Cortex of kidney (tissue), 1 donor: ENCODE measurements around the gene PDE4D.
"Not testable (repeated sequence)": the region's sequence is repeated elsewhere in the genome, so short reads cannot be mapped to it uniquely, and the experiment has no call there.

Source experiments
- DNase-seq: peaks from one replicate; lab custom pipeline; 2025; lab: John Stamatoyannopoulos, UW

PDE4D gene

GRCh38 chr5:59703789-59704188 is 189.7 kb downstream of the PDE4D start:
- no peak for DNase-seq

DNA sequence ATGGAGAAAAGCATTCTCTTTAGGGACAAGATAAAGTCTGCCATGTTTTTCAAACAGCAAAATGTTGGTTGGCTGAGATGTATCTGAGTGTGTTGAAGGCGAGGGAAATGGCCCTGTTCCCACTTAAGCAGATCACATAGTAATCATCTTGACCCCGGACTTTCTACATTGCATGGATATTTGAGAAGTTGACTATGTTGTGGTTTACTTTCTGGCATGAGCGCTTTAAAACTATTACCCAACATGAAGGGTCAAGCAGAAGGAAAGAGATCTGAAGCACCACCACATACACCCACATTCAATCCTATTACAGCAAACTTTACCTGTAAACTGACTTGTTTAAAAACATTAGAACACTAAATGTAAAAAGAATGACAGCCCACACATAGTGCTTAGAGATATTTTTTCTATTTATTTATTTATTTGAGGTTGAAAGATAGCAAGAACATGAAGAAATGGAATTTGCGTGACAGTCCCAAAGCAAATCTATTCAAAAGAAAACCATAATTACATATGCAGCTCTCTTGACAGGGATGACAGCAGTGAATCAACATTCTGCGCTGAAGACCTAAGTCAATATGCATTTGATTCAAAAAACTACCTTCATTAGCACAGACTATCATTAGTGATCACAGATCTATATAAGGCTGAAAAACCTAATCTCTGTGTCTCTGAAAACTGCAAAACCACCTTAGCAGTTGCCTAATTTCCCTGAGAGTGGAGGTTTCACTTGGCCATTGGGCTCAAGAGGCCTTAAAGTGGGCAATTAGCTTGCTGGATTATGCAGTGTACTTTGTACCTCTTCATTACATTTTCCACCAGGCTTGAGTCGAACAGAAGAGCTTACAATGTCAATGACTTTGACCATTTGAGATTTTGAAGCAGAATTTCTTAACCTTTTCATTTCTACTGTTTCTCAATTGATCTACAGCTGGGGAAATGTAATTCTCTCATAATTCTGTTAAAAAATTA is 195.0 kb downstream of the PDE4D start:
- no peak for DNase-seq

DNA sequence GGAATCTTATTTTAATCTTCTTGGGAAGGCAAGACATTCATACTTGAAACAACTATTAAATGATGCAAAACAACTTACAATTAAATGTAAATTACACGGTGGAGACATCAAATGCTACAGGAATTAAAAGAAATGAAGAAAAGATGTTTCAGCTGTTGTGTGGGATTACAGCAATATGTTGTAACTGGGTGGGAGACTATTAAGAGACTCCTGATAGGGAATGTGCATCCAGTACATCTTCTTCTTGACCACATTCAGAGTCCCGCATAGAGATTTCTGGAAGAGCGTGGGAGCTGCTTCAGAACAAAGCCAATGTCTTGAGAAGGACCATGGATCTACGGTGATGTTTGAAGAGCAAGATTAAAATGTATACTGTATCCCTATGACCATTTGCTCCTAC is 199.1 kb downstream of the PDE4D start:
- DNase-seq: no peak

DNA sequence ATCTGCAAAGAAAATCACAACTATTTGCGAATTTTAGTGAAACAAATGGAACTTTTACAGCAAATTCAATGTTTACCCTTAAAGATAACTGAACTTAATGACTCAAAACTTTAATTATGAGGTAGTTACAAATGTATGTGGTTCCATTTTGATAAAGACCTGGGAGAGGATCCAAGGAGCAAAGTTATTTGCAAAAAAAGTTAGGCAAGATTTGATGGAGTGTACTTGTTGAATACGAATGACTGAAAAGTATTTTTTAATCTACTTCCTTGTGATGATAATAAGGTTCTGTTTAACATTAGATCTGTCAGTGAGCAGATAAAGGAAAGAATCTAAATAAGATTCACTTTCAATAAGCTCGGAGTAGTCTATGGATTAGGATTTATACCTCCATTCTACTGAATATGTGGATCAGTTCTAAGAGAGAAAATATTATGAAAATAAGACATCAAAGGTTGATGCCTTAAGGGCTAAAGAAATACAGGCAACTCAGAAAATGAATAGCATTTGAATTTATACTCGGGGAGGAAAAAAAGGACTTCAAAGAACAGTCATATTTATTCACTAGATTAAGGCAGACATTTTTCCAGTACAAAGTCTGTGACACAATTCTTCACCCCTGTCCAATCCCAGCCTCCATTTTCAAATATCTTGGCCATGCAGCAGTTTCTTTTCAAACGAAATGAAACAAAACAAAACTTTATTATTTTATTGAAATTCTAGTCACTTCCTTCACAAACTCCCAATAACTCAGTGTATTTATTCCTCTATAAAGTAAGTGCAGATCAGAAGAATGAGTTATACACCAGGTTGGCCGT is 199.8 kb downstream of the PDE4D start:
- DNase-seq: no peak

GRCh38 chr5:59685793-59686192 is 207.7 kb downstream of the PDE4D start:
- DNase-seq: no peak

GRCh38 chr5:59685191-59685530 is 208.4 kb downstream of the PDE4D start:
- no peak for DNase-seq

DNA sequence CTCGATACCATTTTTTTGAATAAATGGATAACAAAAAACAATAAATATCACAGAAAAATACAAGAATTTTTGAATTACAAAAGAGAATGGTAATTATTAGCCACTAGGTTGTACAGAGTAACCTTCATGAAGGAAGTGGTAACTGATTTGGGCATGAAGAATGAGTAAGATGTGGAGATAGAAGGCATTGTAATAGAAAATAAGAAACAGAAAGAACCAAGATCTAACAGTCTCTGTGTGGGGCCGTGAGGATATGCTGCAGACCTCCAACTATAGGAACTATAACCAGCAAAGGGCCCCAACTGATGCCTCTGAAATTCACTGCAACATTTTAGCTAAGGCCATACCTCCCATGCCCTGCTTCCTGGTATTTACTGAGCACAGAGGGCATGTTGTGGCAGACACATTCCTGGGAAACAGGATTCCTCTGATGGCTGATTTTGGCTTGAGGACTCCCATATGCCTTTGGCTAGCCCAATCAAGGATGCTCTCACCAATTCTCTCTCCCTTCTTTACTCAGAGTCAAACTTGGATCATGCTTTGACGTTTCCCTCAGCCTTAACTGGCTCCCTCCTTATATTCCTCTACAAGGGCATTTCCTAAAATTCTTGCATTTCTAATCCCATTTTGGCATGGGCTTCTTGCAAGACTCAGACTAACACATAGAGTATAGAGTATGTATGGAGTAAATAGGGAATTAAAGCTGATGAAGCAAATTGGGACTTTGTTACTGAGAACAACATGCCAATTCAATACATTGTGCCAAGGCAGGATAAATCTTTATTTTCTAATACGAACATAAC is 208.9 kb downstream of the PDE4D start:
- no peak for DNase-seq

DNA sequence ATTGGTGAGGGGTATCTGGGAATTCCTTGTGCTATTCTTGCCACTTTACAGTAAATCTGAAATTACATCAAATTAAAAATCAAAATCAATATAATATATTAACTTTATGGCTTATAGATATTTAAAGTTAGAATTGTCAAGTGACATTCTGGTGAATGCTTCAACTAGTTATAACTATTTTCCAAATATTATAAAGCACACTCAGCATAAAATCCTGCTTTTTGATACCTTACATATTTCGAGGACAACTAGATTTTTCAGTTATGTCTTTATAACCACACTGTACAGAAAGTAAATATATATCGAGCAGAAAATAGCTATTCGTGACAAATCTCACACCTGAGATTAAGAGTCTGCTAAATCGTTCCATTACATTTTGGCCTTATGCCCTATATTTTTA is 210.2 kb downstream of the PDE4D start:
- no peak for DNase-seq

- no peak for DNase-seq
These were observed 211.0 kb downstream of the PDE4D start for GRCh38 chr5:59682542-59682941.

DNA sequence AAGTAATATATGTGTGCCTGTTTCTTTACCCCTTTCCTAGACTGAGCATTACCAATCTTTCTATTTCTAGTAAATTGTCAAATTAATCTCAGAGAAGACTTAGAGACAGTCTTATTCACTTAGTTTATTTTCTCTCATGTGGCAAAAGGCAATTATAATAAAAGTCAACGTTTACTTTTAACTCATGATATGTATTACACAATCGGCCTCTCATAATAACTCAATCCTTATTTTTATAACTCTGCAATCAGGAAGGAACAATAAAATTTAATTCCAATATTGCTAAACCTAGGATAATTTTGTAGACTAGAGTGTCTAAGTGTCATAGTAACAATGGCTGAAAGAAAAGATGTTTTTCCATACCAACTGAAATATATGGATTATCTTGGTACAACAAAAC is 214.6 kb downstream of the PDE4D start:
- DNase-seq: no peak

DNA sequence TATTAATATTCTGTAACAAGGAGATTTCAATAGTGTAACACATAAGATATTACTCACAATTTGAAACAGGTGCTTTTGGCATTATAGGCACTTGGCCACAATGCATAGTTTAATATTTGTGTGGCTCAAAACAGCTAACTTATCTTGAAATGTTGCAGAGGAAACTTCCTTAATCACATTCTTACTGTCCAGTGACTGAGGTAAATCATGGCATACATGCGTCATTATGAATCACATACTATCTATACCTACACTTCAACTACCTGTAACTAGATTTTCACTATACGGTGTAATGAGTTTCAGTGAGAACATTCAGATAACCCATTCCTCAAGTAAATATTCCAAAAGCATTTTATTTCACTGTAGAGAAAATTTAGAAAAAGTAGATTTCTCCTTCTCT is 218.8 kb downstream of the PDE4D start:
- DNase-seq: no peak

- no peak for DNase-seq
These were observed 220.0 kb downstream of the PDE4D start for GRCh38 chr5:59673438-59674058.

GRCh38 chr5:59666440-59667068 is 227.0 kb downstream of the PDE4D start:
- no peak for DNase-seq

DNA sequence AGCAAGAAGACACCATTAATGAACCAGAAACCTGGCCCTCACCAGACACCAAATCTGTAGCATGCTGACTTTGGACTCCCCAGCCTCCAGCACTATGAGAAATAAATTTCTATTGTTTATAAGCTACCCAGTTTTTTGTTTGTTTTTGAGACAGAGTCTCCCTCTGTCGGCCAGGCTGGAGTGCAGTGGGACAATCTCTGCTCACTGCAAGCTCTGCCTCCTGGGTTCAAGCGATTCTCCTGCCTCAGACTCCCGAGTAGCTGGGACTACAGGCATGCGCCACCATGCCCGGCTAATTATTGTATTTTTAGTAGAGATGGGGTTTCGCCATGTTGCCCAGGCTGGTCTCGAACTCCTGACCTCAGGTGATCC is 227.7 kb downstream of the PDE4D start:
- DNase-seq: not testable (repeated sequence)

DNA sequence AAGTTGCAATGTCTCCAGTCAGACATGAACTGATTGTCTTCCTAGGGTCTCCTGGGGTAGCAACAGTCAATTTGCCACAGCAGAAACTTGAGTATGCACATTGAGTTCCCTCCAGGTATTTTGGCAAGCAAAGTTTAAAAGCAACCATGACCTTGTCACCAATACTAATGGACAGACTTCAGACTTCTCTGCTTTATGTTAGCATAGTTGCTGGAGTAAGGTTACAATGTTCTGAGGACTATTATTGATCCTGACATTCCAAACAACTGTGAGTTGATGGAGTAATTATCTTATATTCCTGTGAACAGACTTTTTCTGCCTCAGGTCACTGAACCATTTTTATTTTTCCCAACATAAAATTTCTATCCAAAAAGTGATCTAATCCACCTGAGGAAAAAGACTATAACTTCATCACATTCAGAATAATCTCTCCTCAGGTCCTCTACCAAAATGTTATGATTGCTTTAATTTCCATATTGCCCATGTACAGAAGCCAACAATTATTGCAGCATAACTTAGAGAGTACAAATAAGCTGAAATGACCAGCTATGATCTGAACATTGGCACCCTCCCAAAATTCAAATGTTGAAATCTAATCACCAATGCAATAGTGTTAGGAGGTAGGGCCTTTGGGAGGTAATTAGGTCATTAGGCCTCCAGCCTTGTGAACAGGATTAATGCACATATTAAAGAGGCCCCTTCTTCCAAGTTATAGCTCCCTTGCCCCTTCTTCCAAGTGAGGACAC is 228.3 kb downstream of the PDE4D start:
- DNase-seq: no peak

GRCh38 chr5:59661954-59662615 is 231.4 kb downstream of the PDE4D start:
- DNase-seq: no peak

DNA sequence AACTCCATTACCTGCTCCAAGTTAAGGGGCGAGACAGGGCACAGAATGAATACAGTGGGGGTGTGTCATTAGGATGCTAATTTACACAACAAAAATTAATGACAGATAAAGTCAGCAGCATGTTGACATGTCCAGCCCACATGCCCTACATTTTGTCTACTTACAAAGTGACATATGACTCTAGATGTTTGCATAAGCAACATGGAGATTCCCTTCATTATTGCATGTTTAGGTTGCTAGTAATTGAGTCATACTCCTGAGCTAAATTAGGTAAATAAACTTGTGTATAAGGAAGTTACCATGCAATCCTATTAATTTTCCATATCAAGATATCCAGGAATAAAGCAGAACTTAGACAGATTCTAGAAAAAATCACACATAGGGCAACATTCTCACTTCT is 232.2 kb downstream of the PDE4D start:
- DNase-seq: no peak

GRCh38 chr5:59660737-59661136 is 232.8 kb downstream of the PDE4D start:
- DNase-seq: no peak

DNA sequence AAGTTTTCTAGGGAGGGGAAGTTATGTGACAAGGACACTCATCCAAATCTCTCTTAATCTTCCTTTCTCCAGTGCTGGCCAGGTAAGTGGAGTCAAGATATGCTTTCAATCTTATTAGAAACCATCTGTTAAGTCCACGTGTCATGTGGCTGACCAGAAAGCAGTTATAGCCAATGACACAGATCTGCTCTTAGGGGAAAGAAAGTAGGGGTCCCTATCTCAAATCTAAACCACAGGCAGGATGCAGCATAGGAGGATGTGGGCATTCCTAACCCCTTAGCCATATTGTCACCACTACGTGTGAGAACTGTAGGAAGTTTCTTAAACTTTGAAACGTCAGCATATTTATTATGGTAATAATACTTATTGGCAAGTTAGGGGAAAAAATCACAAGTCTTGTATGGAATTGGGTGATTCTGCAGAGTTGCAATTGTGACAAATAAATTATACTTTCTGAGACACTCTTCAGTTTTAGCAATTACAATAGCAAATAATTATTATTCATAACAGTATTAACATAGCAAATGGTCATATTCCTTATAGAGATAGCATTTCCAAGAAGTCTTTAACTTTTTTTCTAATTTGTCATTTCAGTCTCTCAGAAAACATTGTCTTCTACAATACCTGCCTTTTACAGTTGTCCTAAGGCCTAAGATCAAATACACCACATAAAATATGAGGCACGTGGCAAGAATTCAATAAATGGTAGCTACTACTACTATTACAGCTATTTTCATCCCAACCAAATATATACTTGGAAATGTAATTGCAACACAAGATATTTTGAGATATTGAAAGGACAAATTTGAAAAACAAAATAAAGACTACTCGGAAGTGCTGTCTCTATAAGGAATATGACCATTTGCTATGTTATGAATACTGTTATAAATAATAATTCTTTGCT is 236.9 kb downstream of the PDE4D start:
- DNase-seq: no peak
